Activated T-cell treated with anti-CD3 and anti-CD28 coated beads, Interleukin-2, amount 50 U/mL, for 24 hours (primary cell): ENCODE measurements around the gene HSD17B8.
A peak's percentile ranks its signal among the peaks of the same experiment; 100 is the strongest.

Source experiments
- DNase-seq: peaks from one replicate; pipeline ENCODE4 v3.0.0-alpha.2; 2020
- H3K27ac Mint-ChIP-seq: 2 replicates; pipeline ENCODE4 v1.8.0; 2020; ENCODE audit warnings: mild to moderate bottlenecking, mixed read lengths
- H3K27me3 Mint-ChIP-seq: 2 replicates; pipeline ENCODE4 v1.8.0; 2020; ENCODE audit warnings: mixed read lengths
- H3K36me3 Mint-ChIP-seq: 2 replicates; pipeline ENCODE4 v1.8.0; 2020; ENCODE audit warnings: low read depth, mixed read lengths
- H3K4me1 Mint-ChIP-seq: 2 replicates; pipeline ENCODE4 v1.8.0; 2020; ENCODE audit warnings: low read depth, mixed read lengths
- H3K4me3 Mint-ChIP-seq: 2 replicates; pipeline ENCODE4 v1.8.0; 2020; ENCODE audit warnings: mild to moderate bottlenecking, moderate library complexity, mixed read lengths
- H3K9me3 Mint-ChIP-seq: 2 replicates; pipeline ENCODE4 v1.8.0; 2020; ENCODE audit warnings: mixed read lengths

The HSD17B8 gene

GRCh38 chr6:33248932-33249731, 44.7 kb downstream of the HSD17B8 start:
- peaks cover 46% of the 10 kb centered on the region for H3K4me1 Mint-ChIP-seq
- H3K4me3 Mint-ChIP-seq, result peak overlapping the region; percentile 89
- peaks cover 7% of the 10 kb centered on the region for H3K27me3 Mint-ChIP-seq
- H3K27ac Mint-ChIP-seq, result peak overlapping the region; percentile 95
- peaks cover 35% of the 10 kb centered on the region for H3K36me3 Mint-ChIP-seq
- no peaks in the 10 kb centered on the region for H3K9me3 Mint-ChIP-seq
- DNase-seq, result peak; percentile 94

DNA sequence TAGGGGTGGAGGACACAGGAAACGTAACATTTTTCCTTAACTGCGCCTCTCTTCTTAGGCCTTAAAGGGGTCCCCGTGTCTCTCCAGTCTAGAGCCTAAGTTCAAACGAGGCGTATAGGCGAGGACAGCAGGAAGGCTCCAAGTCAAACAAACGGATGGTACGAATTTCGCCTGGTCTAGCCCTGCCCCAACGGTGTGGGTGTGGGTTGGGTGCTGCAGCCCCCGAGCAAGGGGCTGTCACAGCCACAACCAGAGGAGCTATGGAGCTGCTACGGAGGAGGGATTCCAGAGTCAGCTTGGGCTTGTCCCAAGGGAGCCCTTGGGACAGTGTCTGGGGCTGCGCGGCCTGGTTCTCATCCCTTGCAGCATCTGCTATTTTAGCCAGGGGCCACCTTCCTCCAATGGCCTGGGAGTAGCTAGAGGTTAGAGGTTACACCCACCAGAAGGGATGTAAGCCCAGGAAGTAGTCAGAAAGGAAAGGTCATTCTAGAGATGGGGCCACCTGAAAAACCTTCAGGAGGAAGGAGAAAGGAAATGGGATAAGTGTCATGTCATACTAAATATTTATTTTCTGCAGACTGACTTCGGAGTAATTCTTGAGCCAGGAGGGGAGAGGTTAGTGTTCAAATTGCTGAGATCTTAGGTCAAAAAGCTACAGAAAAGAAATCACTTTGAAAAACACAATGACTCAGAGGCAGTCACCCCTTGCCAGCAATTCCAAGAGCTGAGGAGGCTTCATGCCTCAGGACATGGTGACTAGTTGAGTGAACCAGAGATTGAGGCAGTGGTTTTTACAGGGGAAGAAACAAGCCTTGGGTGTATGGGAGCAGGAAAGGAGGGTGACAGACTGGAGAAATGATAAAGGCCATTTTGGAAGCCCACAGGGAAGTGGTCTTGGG, 45.5 kb downstream of the HSD17B8 start:
- peaks cover 7% of the 10 kb centered on the region for H3K27me3 Mint-ChIP-seq
- peaks cover 39% of the 10 kb centered on the region for H3K36me3 Mint-ChIP-seq
- H3K4me1 Mint-ChIP-seq, result peaks cover 46% of the 10 kb centered on the region
- peak overlapping the region; percentile 89 for H3K4me3 Mint-ChIP-seq
- H3K27ac Mint-ChIP-seq, result peak overlapping the region; percentile 95
- no peak for DNase-seq
- H3K9me3 Mint-ChIP-seq, result no peaks in the 10 kb centered on the region

- Mint-ChIP-seq H3K9me3 (no peaks in the 10 kb centered on the region), H3K36me3 (peaks cover 42% of the 10 kb centered on the region), H3K27me3 (peaks cover 7% of the 10 kb centered on the region), H3K4me1 (peaks cover 46% of the 10 kb centered on the region), H3K4me3 (peak overlapping the region; percentile 89), H3K27ac (peak overlapping the region; percentile 95)
- DNase-seq, result no peak
Observed at GRCh38 chr6:33250731-33251130, 46.3 kb downstream of the HSD17B8 start.

DNA sequence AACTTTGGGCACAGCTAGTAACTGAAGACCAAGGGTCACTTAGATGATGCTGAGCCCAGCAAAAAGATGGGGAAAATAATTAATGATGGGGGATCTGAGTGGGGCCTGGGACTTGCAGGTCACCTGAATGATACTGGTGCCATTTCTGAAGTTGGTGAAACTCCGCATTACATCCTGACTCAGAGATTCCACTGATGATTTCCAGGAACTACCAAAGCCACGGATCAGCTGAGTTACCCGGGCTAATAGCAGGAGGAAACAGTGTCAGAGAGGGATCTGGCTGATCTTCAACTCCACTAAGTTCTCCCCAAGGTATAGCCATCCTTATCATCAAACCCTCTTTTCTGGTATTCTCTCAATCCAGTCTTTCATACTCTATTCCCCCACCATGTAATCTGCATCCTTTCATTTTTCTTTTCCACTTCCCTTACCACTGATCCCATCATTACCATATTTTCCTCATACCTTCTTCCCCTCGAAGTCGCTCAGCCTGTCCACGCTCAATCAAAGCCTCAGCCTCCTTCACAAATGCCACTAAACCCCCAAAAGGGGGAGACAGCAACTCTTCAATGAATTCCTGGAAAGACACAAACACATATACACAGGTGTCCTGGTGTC, 47.0 kb downstream of the HSD17B8 start:
- Mint-ChIP-seq H3K36me3 (peaks cover 47% of the 10 kb centered on the region), H3K4me3 (peak overlapping the region; percentile 36), H3K9me3 (no peaks in the 10 kb centered on the region), H3K27me3 (peaks cover 3% of the 10 kb centered on the region), H3K27ac (peak overlapping the region; percentile 95), H3K4me1 (peaks cover 46% of the 10 kb centered on the region)
- DNase-seq, result no peak

GRCh38 chr6:33252759-33253158, 48.3 kb downstream of the HSD17B8 start:
- no peaks in the 10 kb centered on the region for H3K27me3 Mint-ChIP-seq
- H3K9me3 Mint-ChIP-seq, result no peaks in the 10 kb centered on the region
- no peak overlapping the region for H3K4me3 Mint-ChIP-seq
- H3K36me3 Mint-ChIP-seq, result peaks cover 54% of the 10 kb centered on the region
- peak overlapping the region; percentile 29 for H3K27ac Mint-ChIP-seq
- no peak for DNase-seq
- H3K4me1 Mint-ChIP-seq, result peaks cover 46% of the 10 kb centered on the region

GRCh38 chr6:33254591-33254990, 50.1 kb downstream of the HSD17B8 start:
- H3K4me3 Mint-ChIP-seq, result no peak overlapping the region
- no peaks in the 10 kb centered on the region for H3K27me3 Mint-ChIP-seq
- no peak overlapping the region for H3K27ac Mint-ChIP-seq
- peaks cover 31% of the 10 kb centered on the region for H3K4me1 Mint-ChIP-seq
- peaks cover 64% of the 10 kb centered on the region for H3K36me3 Mint-ChIP-seq
- H3K9me3 Mint-ChIP-seq, result no peaks in the 10 kb centered on the region
- DNase-seq, result no peak
